Small intestine (tissue), 7 donors: ENCODE data around the gene AP4E1. TPM values are rescaled to one million over a fixed set of nuclear protein-coding genes. Genes with fewer than 3 reads are reported as not detected.
A peak's percentile ranks its signal among the peaks of the same experiment; 100 is the strongest.
"Not testable (repeated sequence)": the region's sequence is repeated elsewhere in the genome, so short reads cannot be mapped to it uniquely, and the experiment has no call there.

Source experiments
- DNase-seq, 2 donors: peaks; one replicate each; pipeline versions ENCODE4 v3.0.0 to v3.0.0-alpha.2; 2013
- FAIRE-seq: peaks from 2 replicates; lab custom pipeline; 2012; peaks lifted over from hg19 to GRCh38; lab: Jason Lieb, UNC
- H3K27ac ChIP-seq, 3 donors: one replicate each; pipeline ENCODE4 v1.5.1; 2013; ENCODE audit warnings: low read length in 2 of 3, mild to moderate bottlenecking in 2 of 3, control low read depth in 1 of 3, inconsistent platforms in 1 of 3, low read depth in 1 of 3, moderate library complexity in 1 of 3
- H3K27me3 ChIP-seq, 3 donors: one replicate each; pipeline ENCODE4 v1.6.1; 2013; ENCODE audit warnings: low read length in 3 of 3, inconsistent platforms in 1 of 3; ENCODE audit not compliant: control insufficient read depth in 3 of 3, insufficient read depth in 3 of 3
- H3K36me3 ChIP-seq, 3 donors: one replicate each; pipeline ENCODE4 v1.6.1; 2013; ENCODE audit warnings: low read length in 3 of 3, inconsistent platforms in 1 of 3, low read depth in 1 of 3, mild to moderate bottlenecking in 1 of 3, moderate library complexity in 1 of 3; ENCODE audit not compliant: control insufficient read depth in 3 of 3, insufficient read depth in 2 of 3
- H3K4me1 ChIP-seq, 3 donors: one replicate each; pipeline ENCODE4 v1.6.1; 2013; ENCODE audit warnings: low read length in 2 of 3, inconsistent platforms in 1 of 3, low read depth in 1 of 3, mild to moderate bottlenecking in 1 of 3, moderate library complexity in 1 of 3; ENCODE audit not compliant: control insufficient read depth in 3 of 3, insufficient read depth in 2 of 3
- H3K4me3 ChIP-seq, 3 donors: one replicate each; pipeline ENCODE4 v1.5.1; 2013; ENCODE audit warnings: low read length in 3 of 3, control low read depth in 1 of 3, inconsistent platforms in 1 of 3, low read depth in 1 of 3, mild to moderate bottlenecking in 1 of 3, moderate library complexity in 1 of 3
- H3K9me3 ChIP-seq, 2 donors: one replicate each; pipeline ENCODE4 v1.6.1; 2013; ENCODE audit warnings: low read depth in 1 of 2, low read length in 1 of 2; ENCODE audit not compliant: control insufficient read depth in 2 of 2, insufficient read depth in 1 of 2
- WGBS, 3 donors: extraction: QIAGEN DNeasy Blood & Tissue Kit; methylation state at CpG; one replicate each; pipeline ENCODE4 v1.1.7; 2013; 5-methylcytosine and 5-hydroxymethylcytosine counted together
- polyA plus RNA-seq, 4 donors: library from polyadenylated mRNA; stranded (reverse) in 3 of 4; unstranded in 1 of 4; fragments of 200-250 nt in 3 of 4; fragments of 120-200 nt in 1 of 4; gene quantifications; one replicate each; pipeline versions ENCODE4 v1.2.1 to v1.2.3, GENCODE V29; 2013
- donor health status: healthy with polysubstance abuse.
- donor health status: control.
- donor health status: control.
- donor health status: Bipolar disorder and iron deficiency.
- donor health status: healthy.

AP4E1 gene
- polyA plus RNA-seq, 4 donors = 3.0 to 7.5 (median 3.7) TPM

- H3K27ac ChIP-seq = no peak overlapping the region
- H3K9me3 ChIP-seq = no peaks in the 10 kb centered on the region
- FAIRE-seq (no peak), DNase-seq (no peak)
- H3K36me3 ChIP-seq = peaks cover 6 to 17% (median 11%) of the 10 kb centered on the region in 3 donors
- H3K27me3 ChIP-seq = no peaks in the 10 kb centered on the region
- H3K4me3 ChIP-seq = no peak overlapping the region
- WGBS, 3 donors = 91 to 94% (median 93%) methylated on average over 2 of the region's 2 CpGs
- peaks cover 0 to 2% (median 0%) of the 10 kb centered on the region in 3 donors for H3K4me1 ChIP-seq
Measured at GRCh38 chr15:50940506-50940905, 32.0 kb downstream of the AP4E1 start.

- Histone ChIP-seq H3K9me3 (no peaks in the 10 kb centered on the region), H3K4me3 (no peak overlapping the region), H3K36me3 (peaks cover 0 to 16% (median 8%) of the 10 kb centered on the region in 3 donors), H3K4me1 (peaks cover 0 to 2% (median 0%) of the 10 kb centered on the region in 3 donors), H3K27ac (no peak overlapping the region), H3K27me3 (no peaks in the 10 kb centered on the region)
- DNase-seq = no peak
- FAIRE-seq = no peak
Measured at GRCh38 chr15:50943638-50944037, 35.2 kb downstream of the AP4E1 start.

- H3K36me3 ChIP-seq = peaks cover 0 to 13% (median 8%) of the 10 kb centered on the region in 3 donors
- no peaks in the 10 kb centered on the region for H3K4me1 ChIP-seq
- no peak overlapping the region for H3K27ac ChIP-seq
- WGBS, 3 donors = 94 to 97% (median 96%) methylated on average over 3 of the region's 3 CpGs
- DNase-seq (no peak), FAIRE-seq (no peak)
- H3K27me3 ChIP-seq = no peaks in the 10 kb centered on the region
- H3K4me3 ChIP-seq = no peak overlapping the region
- no peaks in the 10 kb centered on the region for H3K9me3 ChIP-seq
Measured at GRCh38 chr15:50944672-50945071, 36.2 kb downstream of the AP4E1 start.

GRCh38 chr15:50945725-50946124 lies 37.2 kb downstream of the AP4E1 start:
- peaks cover 0 to 13% (median 10%) of the 10 kb centered on the region in 3 donors for H3K36me3 ChIP-seq
- no peak overlapping the region for H3K27ac ChIP-seq
- H3K4me1 ChIP-seq = no peaks in the 10 kb centered on the region
- H3K9me3 ChIP-seq = no peaks in the 10 kb centered on the region
- no peak for FAIRE-seq
- no peak overlapping the region for H3K4me3 ChIP-seq
- 26 to 55% (median 46%) methylated on average over 3 of the region's 3 CpGs for WGBS, 3 donors
- H3K27me3 ChIP-seq = no peaks in the 10 kb centered on the region
- DNase-seq = no peak

- H3K36me3 ChIP-seq = peaks cover 2 to 20% (median 13%) of the 10 kb centered on the region in 3 donors
Measured at GRCh38 chr15:50950745-50951144, 42.3 kb downstream of the AP4E1 start.

GRCh38 chr15:50953302-50953701 lies 44.8 kb downstream of the AP4E1 start:
- WGBS, 3 donors = 89 to 98% (median 94%) methylated on average over 2 of the region's 2 CpGs
- H3K9me3 ChIP-seq = peaks cover 0 to 17% of the 10 kb centered on the region in 2 donors
- no peak overlapping the region for H3K27ac ChIP-seq
- no peaks in the 10 kb centered on the region for H3K4me1 ChIP-seq
- peaks cover 2 to 32% (median 17%) of the 10 kb centered on the region in 3 donors for H3K36me3 ChIP-seq
- DNase-seq (no peak), FAIRE-seq (no peak)
- no peak overlapping the region for H3K4me3 ChIP-seq
- no peaks in the 10 kb centered on the region for H3K27me3 ChIP-seq

More at GRCh38 chr15:50950745-50951144, 42.3 kb downstream of the AP4E1 start:
- not testable (repeated sequence) for H3K27me3 ChIP-seq, H3K4me1 ChIP-seq, H3K27ac ChIP-seq, H3K4me3 ChIP-seq, FAIRE-seq, DNase-seq, H3K9me3 ChIP-seq
- WGBS, 3 donors = 95 to 99% (median 97%) methylated on average over 3 of the region's 3 CpGs

- not testable (repeated sequence) for H3K4me3 ChIP-seq, DNase-seq, H3K27ac ChIP-seq, FAIRE-seq, H3K4me1 ChIP-seq, H3K27me3 ChIP-seq
- peaks cover 4 to 36% (median 20%) of the 10 kb centered on the region in 3 donors for H3K36me3 ChIP-seq
- 85 to 89% (median 86%) methylated on average over 6 of the region's 6 CpGs for WGBS, 3 donors
- H3K9me3 ChIP-seq = peaks cover 0 to 17% of the 10 kb centered on the region in 2 donors
Measured at GRCh38 chr15:50954837-50955236, 46.4 kb downstream of the AP4E1 start.

- H3K27ac ChIP-seq = no peak overlapping the region
- FAIRE-seq (no peak), DNase-seq (no peak)
- H3K36me3 ChIP-seq = peaks cover 4 to 26% (median 10%) of the 10 kb centered on the region in 3 donors
- peaks cover 0 to 23% of the 10 kb centered on the region in 2 donors for H3K9me3 ChIP-seq
- H3K4me1 ChIP-seq = no peaks in the 10 kb centered on the region
- no peak overlapping the region for H3K4me3 ChIP-seq
- no peaks in the 10 kb centered on the region for H3K27me3 ChIP-seq
Measured at GRCh38 chr15:50959717-50960116, 51.2 kb downstream of the AP4E1 start.

- H3K9me3 ChIP-seq = peaks cover 0 to 25% of the 10 kb centered on the region in 2 donors
- DNase-seq (no peak), FAIRE-seq (peak; percentile 36)
- H3K27me3 ChIP-seq = no peaks in the 10 kb centered on the region
- H3K36me3 ChIP-seq = peaks cover 0 to 14% (median 5%) of the 10 kb centered on the region in 3 donors
- H3K4me3 ChIP-seq = no peak overlapping the region
- no peaks in the 10 kb centered on the region for H3K4me1 ChIP-seq
- H3K27ac ChIP-seq = no peak overlapping the region
Measured at GRCh38 chr15:50964075-50964474, 55.6 kb downstream of the AP4E1 start.
